GM21825 (cell line): ENCODE measurements around the gene TOMT.
"Not testable (repeated sequence)": the region's sequence is repeated elsewhere in the genome, so short reads cannot be mapped to it uniquely, and the experiment has no call there.

Experiments
- ATAC-seq: cut with Tn5 transposase; IDR thresholded peaks from one replicate; pipeline ENCODE4 v1.9.1; 2021; ENCODE audit warnings: mild to moderate bottlenecking, moderate library complexity; ENCODE audit not compliant: unreplicated experiment

The TOMT gene

DNA sequence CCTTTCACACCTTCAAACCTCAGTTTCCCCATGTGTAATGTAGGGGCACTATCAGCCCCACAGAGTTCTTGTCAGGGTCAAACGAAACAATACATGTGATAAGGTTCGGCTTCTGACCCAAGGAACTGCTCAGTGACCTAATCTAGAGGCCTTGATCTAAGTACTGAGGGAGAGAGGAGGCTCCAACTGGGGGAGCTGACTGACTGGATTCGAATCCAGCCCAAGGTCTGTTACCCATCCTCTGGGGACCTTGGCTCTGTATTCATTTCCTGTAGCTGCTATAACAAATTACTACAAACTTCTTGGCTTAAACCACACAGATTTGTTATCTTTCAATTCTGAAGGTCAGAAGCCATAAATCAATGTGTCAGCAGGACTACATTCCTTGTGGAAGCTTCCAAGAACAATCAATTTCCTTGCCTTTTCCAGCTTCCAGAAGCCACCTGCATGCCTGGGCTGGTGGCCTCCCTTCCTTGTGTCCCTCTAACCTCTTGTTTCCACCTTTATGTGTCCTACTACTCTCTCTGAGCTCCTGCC is 17.5 kb downstream of the TOMT start:
- ATAC-seq = no peak

DNA sequence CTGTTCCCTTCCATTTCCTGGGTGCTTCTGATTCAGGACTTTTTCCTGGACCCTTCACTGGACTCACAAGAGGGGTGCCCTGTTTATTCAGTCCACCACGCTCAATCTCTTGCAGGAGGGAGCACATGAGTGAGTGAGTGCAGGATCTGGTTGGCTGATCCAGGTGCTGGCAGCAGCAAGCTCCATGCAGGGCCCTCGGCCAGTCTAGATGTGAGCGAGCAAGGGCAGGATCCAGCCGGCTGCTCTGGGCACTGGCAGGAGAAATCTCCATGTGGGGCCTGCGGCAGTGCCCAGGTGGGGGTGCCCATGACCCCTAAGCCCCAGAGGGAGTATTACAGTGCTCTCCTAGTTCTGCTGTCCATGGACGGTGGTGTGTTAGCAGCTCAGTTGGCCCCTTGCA is 18.3 kb downstream of the TOMT start:
- ATAC-seq = no peak

DNA sequence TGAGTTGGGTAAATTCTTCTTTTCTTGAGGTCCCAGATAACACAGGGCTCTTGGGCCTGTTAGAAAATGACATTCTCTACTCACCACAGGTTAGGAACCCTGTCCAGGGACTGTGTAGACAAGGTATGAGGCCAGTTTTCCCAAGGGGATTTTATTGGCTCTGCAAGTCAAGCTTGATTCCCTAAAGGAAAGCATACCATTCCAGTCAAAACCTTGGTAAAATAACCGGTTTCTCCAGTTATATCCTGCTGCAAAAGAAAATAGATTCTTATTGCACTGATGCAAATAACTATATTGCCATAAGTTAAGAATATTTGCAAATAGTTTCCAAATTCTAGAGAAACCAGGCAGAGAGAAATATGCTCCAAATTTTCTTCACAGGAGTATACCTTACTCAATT is 20.2 kb downstream of the TOMT start:
- ATAC-seq = no peak

DNA sequence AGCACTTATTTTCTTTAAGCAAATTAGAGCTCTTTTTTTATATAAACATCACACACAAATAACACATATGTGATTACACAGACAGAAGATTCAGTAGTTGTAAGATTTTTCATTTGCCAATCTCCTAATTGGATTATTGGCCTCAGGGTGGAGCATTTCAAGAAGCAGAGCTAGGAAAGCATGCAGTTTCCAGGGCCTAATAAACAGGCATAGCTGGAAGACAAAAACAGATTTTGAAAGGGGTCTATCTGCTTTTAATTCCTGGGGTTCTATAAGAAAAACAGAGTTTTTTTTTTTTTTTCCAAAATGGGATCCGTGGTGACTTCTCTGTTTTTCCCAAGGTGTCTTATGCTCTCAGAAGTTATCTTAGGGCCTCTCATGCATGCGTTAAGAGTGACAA is 22.2 kb downstream of the TOMT start:
- ATAC-seq = no peak

DNA sequence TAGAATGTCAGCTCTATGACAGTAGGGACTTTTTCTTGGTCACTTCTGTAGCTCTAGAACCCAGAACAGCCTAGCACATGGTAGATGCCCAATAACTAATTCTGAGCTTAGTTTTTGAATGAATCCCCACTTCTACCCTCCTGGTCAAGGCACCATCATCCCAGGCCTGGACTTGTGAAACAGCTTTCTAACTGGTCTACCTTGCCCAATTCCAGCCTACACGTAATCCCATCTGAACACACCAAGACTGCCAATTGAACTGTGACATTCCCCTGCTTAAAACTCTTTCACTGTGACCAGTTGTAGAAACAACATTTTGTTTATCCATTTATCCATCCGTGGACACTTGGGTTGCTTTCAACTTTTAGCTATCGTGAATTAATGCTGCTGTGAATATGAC is 23.7 kb downstream of the TOMT start:
- no peak for ATAC-seq

- no peak for ATAC-seq
These were observed 26.9 kb downstream of the TOMT start for GRCh38 chr11:72132646-72133045.

DNA sequence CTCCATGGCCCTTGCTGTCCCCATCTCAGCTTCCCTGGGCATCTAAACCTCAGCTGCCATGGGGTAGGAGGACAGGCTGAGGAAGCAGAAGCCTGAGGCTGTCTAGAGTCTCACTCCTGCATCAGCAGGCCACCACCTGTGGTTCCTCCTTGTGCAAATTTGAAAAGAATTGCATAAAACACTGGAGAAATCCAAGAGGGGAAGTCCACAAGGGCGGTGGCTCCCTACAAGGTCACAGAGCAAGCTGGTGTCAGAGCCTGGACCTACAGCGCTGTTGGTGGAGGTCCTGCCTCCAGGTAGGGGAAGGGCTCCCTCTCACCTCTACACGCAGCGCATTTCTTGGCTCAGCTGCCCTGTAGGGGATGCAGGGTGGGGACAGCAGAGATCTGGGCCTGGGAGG is 29.7 kb downstream of the TOMT start, which contains the start of gene FOLR3:
TSS of gene FOLR3 (plus strand) at position 253 of the 400 bp plus-strand sequence. CDS start 228 bp downstream, outside the sequence.
- ATAC-seq = not testable (repeated sequence)

- ATAC-seq = no peak
These were observed 30.4 kb downstream of the TOMT start for GRCh38 chr11:72135891-72136683.

- ATAC-seq = no peak
These were observed 31.0 kb downstream of the TOMT start for GRCh38 chr11:72136684-72137262.

DNA sequence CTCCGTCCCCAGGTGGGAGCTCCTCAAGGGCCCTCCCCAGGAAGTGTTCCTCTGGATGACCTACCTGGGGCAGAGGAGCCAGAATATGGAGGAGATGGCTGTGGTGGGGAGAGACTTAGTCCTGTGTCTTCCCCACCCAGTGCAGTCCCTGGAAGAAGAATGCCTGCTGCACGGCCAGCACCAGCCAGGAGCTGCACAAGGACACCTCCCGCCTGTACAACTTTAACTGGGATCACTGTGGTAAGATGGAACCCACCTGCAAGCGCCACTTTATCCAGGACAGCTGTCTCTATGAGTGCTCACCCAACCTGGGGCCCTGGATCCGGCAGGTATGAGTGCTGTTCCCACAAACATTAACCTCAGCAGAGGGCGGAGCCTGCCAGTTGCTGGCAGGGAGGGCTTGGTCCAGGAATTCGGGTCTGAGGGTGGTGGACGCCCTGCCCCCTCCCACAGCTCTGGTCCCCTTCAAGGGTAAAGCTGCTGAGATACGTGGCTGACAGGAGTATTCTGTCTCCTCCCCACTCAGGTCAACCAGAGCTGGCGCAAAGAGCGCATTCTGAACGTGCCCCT is 33.2 kb downstream of the TOMT start:
- no peak for ATAC-seq

DNA sequence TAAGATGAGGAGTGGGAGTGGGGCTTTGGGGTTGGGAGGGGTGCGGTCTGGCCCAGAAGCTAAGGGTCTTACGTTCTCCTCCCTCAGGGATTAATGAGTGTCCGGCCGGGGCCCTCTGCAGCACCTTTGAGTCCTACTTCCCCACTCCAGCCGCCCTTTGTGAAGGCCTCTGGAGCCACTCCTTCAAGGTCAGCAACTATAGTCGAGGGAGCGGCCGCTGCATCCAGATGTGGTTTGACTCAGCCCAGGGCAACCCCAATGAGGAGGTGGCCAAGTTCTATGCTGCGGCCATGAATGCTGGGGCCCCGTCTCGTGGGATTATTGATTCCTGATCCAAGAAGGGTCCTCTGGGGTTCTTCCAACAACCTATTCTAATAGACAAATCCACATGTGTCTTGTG is 33.8 kb downstream of the TOMT start:
- no peak for ATAC-seq

GRCh38 chr11:72140661-72141060 is 34.9 kb downstream of the TOMT start:
- no peak for ATAC-seq

GRCh38 chr11:72141066-72141465 is 35.3 kb downstream of the TOMT start:
- ATAC-seq = no peak

GRCh38 chr11:72142086-72142485 is 36.4 kb downstream of the TOMT start:
- not testable (repeated sequence) for ATAC-seq

DNA sequence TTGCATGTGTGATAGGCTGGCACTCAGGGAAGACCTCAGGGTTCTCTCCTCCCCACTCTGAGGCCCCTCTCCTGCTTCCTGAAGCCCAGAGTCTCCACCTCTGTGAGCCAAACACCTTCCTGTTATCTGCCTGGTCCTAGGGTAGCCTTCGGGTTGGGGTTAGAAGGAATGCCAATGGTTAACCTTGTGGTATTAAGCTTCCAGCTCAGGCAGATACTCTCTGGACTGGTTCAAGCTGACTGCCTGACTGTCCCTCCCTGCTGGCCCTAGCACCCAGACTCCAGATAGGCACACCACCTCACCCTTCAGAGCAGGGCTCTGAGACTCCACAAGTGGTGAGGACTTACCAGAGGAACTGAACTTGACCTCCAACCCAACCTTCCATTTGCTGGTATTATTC is 36.8 kb downstream of the TOMT start:
- ATAC-seq = not testable (repeated sequence)

GRCh38 chr11:72144807-72145565 is 39.3 kb downstream of the TOMT start:
- ATAC-seq = no peak

DNA sequence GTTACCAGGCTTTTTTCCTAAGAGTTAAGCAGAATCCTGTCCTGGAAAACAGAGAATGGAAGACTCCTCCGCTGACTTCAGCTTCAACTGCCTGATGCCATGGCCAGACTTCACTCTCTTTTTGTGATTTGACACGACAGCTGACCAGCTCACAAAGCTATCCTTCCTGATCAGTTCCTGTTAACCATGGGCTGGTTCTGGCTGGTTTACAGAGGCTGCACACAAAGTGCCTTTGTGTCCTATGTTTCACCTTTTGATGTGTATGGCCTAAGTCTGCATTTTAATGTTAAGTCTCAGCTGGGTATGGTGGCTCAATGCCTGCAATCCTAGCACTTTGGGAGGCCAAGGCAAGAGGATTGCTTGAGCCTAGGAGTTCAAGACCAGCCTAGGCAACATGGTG is 40.9 kb downstream of the TOMT start:
- no peak for ATAC-seq

GRCh38 chr11:72150882-72151281 is 45.2 kb downstream of the TOMT start:
- no peak for ATAC-seq

DNA sequence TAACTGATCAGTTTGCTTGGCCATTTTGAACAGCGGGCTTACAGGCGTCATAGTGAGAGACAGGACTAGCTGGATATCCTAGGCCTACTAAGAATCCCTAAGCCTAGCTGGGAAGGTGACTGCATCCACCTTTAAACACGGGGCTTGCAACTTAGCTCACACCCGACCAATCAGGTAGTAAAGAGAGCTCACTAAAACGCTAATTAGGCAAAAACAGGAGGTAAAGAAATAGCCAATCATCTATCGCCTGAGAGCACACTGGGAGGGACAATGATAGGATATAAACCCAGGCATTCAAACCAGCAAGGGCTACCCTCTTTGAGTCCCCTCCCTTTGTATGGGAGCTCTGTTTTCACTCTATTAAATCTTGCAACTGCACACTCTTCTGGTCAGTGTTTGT is 48.1 kb downstream of the TOMT start:
- ATAC-seq = not testable (repeated sequence)

- no peak for ATAC-seq
These were observed 49.1 kb downstream of the TOMT start for GRCh38 chr11:72154816-72155215.

GRCh38 chr11:72155751-72156150 is 50.0 kb downstream of the TOMT start:
- no peak for ATAC-seq
